BJ (cell line): ENCODE measurements around the gene DDX17. TPM values are rescaled to one million over a fixed set of nuclear protein-coding genes. Genes with fewer than 3 reads are reported as not detected.
A peak's percentile ranks its signal among the peaks of the same experiment; 100 is the strongest.

ENCODE experiments used
- CTCF ChIA-PET: fragments of 350-600 bp; formaldehyde crosslinking; extraction: SDS; loops from one replicate; lab custom pipeline; 2021; ENCODE audit warnings: antibody characterized with exemption, inconsistent platforms; lab: Yijun Ruan, JAX
- POLR2A ChIA-PET: fragments of 300-600 bp; sonication (Branson Sonifier 250); formaldehyde crosslinking; extraction: SDS; loops from one replicate; lab custom pipeline; 2021; ENCODE audit warnings: antibody characterized with exemption; lab: Charles Lee
- DNase-seq: peaks from one replicate; pipeline ENCODE4 v3.0.0-alpha.2; 2011; ENCODE audit warnings: low read depth
- H3K27me3 ChIP-seq: 2 replicates; pipeline ENCODE4 v1.6.0; 2011; ENCODE audit warnings: low read length; ENCODE audit not compliant: control insufficient read depth, insufficient read depth
- H3K36me3 ChIP-seq: 2 replicates; pipeline ENCODE4 v1.5.1; 2011; ENCODE audit warnings: low read length; ENCODE audit not compliant: control insufficient read depth, insufficient read depth
- H3K4me3 ChIP-seq: 2 replicates; pipeline ENCODE4 v1.5.1; 2011; ENCODE audit warnings: low read depth, mild to moderate bottlenecking, control low read depth, low read length
- polyA plus RNA-seq: library from polyadenylated mRNA; depleted of rRNA; stranded (reverse); fragments of >200 nt; gene quantifications from 2 replicates; pipeline ENCODE4 v1.2.3, GENCODE V29; 2011
- TF ChIP-seq, protein P1 (sequence below): IDR thresholded peaks from 2 replicates; pipeline ENCODE4 v1.5.1; 2011; ENCODE audit warnings: low read depth, mild to moderate bottlenecking, control low read depth, inconsistent platforms, low read length, moderate library complexity; ENCODE audit not compliant: insufficient read depth

DDX17 gene
- polyA plus RNA-seq, 1 experiment: 318 TPM

DNA sequence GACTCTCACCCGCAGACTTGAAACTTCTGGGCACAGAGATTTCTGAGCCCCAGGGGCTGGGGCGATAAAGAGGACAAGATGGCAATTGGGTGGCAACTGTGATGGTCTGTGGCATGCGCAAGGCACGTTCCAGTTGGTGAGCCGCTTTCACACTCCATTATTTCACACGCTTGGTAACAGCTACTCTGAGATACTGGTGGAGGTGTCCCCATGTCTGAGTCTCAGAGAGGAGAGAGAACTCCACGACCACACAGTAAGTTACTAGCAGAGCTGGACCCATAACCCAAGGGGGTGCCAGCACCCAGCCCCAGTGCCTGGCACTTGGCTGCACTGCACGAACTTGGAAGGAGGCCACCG lies 45.1 kb downstream of the DDX17 start:
- no peaks in the 10 kb centered on the region for H3K36me3 ChIP-seq
- H3K27me3 ChIP-seq: peaks cover 35% of the 10 kb centered on the region
- H3K4me3 ChIP-seq: no peak overlapping the region
- CTCF ChIA-PET: interaction anchor here (0.6 to 1.5 kb wide), 2 partner anchors 48 to 508 kb away, joined by 3 read pairs; partner anchors contain the start of genes C22orf23 and POLR2F
- TF ChIP-seq, protein P1, sequence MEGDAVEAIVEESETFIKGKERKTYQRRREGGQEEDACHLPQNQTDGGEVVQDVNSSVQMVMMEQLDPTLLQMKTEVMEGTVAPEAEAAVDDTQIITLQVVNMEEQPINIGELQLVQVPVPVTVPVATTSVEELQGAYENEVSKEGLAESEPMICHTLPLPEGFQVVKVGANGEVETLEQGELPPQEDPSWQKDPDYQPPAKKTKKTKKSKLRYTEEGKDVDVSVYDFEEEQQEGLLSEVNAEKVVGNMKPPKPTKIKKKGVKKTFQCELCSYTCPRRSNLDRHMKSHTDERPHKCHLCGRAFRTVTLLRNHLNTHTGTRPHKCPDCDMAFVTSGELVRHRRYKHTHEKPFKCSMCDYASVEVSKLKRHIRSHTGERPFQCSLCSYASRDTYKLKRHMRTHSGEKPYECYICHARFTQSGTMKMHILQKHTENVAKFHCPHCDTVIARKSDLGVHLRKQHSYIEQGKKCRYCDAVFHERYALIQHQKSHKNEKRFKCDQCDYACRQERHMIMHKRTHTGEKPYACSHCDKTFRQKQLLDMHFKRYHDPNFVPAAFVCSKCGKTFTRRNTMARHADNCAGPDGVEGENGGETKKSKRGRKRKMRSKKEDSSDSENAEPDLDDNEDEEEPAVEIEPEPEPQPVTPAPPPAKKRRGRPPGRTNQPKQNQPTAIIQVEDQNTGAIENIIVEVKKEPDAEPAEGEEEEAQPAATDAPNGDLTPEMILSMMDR: no peak
- POLR2A ChIA-PET: no interaction called here
- DNase-seq: no peak

DNA sequence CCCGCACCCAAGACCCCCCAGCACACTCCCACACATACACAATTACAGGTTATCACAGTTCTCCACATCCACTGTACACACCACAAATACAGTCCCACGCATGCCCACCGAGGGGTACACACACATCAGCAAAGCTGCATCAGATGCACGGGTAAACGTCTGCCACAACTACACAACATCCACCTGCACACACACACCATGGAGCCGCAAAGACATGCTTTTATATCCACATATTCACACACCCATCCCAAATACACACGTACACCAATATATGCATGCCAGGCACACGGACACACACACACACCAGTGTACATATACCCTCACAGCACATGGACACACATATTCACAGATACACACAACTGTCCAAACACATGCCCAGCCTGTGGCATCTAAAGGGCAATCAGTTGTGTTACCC lies 45.7 kb downstream of the DDX17 start:
- TF ChIP-seq, protein P1: no peak
- CTCF ChIA-PET: interaction anchor here (0.9 to 1.5 kb wide), 2 partner anchors 47 to 408 kb away, joined by 3 read pairs; no protein-coding TSS in a partner anchor
- no peak for DNase-seq
- Histone ChIP-seq H3K36me3 (no peaks in the 10 kb centered on the region), H3K27me3 (peaks cover 35% of the 10 kb centered on the region), H3K4me3 (no peak overlapping the region)
- POLR2A ChIA-PET: no interaction called here

DNA sequence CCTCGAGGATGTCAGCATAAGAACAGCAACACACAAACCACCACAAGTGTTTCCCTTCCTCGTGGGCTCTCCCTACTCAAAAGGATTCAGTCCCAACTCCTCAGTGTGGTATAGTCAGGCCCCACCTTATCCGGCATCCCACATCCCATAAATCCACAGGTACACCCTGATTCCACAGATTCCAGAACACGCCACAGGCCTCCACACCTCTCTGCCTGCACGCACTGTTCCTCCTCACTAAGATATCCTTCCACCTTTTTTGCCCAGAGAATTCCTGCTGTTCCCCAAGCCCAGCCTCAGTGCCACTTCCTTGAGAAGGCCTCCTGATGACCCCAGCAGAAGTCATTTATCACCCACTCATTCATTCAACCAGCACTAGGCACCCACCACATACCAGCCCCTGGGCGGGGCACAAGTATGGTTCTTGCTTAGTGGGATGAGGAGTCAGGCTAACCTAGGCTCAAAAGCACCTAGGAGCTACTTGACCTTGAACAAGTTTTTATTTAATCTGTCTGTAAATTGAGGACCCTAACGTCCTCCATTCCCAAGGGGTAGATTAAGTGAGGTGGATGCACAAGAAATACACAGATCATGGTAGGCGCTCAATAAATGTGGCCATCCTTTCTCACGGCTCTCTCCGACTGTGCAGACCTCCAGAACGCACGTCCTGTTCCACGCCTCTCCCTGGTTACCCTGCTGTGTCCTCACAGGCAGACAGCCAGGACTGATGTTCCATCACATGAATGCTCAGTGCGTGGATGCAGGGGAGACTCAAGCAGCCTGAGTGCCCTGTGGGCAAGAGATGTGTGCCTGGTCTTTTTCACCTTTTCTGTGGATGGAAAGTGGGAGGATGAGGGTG lies 49.0 kb downstream of the DDX17 start:
- no peaks in the 10 kb centered on the region for H3K36me3 ChIP-seq
- peaks cover 51% of the 10 kb centered on the region for H3K27me3 ChIP-seq
- CTCF ChIA-PET: no interaction called here
- no peak for DNase-seq
- H3K4me3 ChIP-seq: no peak overlapping the region
- POLR2A ChIA-PET: no interaction called here
- TF ChIP-seq, protein P1: no peak

DNA sequence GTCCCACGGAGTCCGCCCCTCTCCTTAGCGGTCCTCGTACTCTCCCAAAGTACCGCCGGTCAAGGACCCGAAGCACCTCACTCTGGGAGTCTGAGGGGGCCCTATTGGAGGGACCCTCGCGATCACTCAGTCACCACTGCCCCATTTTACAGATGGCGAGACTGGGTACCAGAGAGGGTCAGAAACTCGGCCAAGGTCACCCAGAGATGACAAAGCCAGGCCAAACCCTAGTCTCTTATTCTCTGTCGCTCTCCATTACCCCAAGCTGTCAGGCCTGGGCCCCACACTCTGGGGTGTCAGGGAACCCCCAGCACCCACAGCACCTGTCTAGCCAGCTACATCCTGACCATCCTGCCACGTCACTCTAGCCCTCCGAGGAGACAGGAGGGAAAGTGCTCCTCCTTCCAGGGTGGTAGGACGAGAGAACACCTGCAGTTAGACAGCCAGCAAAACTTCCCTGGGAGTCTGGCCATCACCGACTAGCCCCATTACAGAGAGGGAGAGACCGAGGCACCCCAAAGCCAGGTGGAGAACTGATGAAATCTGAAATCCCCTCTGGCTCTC lies 49.8 kb downstream of the DDX17 start:
- ChIA-PET POLR2A (no interaction called here), CTCF (no interaction called here)
- Histone ChIP-seq H3K27me3 (peaks cover 57% of the 10 kb centered on the region), H3K36me3 (no peaks in the 10 kb centered on the region), H3K4me3 (no peak overlapping the region)
- no peak for DNase-seq
- TF ChIP-seq, protein P1: no peak

DNA sequence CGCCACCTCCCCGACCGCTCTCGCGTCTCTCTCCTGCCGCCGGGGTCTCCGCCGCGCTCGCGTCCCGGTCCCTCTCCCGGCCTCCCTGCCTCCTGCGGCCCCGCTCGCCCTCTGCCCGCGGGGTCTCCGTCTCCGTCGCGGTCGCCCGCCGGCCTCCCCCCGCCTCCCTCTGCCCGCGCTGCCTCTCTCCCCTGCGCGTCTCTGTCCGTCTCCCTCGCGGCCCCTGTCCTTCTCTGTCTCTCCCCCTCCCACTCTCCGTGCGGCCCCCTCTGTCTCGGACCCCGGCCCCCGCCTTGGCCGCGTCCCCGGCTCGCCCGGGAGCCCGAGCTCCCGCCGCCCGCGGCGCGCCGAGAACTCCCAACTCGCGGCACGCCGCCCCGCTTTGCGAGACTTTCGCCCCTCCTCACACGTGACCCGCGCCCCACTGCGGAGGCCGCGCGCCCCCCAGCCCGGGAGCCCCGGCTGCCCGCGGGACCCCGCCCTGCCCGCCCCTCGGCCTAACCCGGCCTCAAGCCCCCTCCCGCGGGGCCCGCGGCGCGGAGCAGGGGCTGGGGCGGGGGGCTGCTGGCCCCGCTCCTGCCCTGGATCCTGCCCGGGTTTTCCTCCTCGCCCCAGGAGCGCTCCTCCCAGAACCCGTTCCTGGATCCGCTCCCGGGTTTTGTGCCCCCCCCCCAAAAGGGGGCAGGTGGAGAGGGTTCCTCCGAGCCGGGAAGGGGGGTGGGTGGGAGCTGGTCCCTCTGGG lies 50.4 kb downstream of the DDX17 start:
- TF ChIP-seq, protein P1: no peak
- Histone ChIP-seq H3K27me3 (peaks cover 61% of the 10 kb centered on the region), H3K4me3 (peak overlapping the region; percentile 7; the same call in 1 of the 2 replicates), H3K36me3 (no peaks in the 10 kb centered on the region)
- ChIA-PET CTCF (no interaction called here), POLR2A (no interaction called here)
- DNase-seq: no peak
